Activated naive CD8-positive, alpha-beta T cell treated with anti-CD3 and anti-CD28 coated beads, Interleukin-2, amount 10 ng/mL, durations not matched to agents 7 days and 5 days (primary cell): ENCODE data around the gene MBOAT2. TPM values are rescaled to one million over a fixed set of nuclear protein-coding genes. Genes with fewer than 3 reads are reported as not detected.
"Not testable (repeated sequence)": the region's sequence is repeated elsewhere in the genome, so short reads cannot be mapped to it uniquely, and the experiment has no call there.

Source experiments
- ATAC-seq: fragments of 150-1000 bp; cut with Tn5 transposase; one replicate; pipeline ENCODE4 v1.10.0; 2021; ENCODE audit warnings: low read depth, moderate library complexity
- POLR2A ChIA-PET: fragments of 350-600 bp; sonication (Branson Sonifier 250); formaldehyde crosslinking; loops from one replicate; lab custom pipeline; 2021; ENCODE audit warnings: antibody characterized with exemption; lab: Charles Lee
- DNase-seq: peaks from one replicate; pipeline ENCODE4 v3.0.0; 2021
- H3K27ac Mint-ChIP-seq: one replicate; pipeline ENCODE4 v1.8.0; 2022; ENCODE audit warnings: mild to moderate bottlenecking, mixed read lengths
- H3K27me3 Mint-ChIP-seq: one replicate; pipeline ENCODE4 v1.8.0; 2022; ENCODE audit warnings: mild to moderate bottlenecking, moderate library complexity, mixed read lengths
- H3K36me3 Mint-ChIP-seq: one replicate; pipeline ENCODE4 v1.8.0; 2021; ENCODE audit warnings: mild to moderate bottlenecking, mixed read lengths
- H3K4me1 Mint-ChIP-seq: one replicate; pipeline ENCODE4 v1.8.0; 2021; ENCODE audit warnings: mixed read lengths
- H3K4me3 Mint-ChIP-seq: one replicate; pipeline ENCODE4 v1.8.0; 2022; ENCODE audit warnings: mild to moderate bottlenecking, moderate library complexity, mixed read lengths
- H3K9me3 Mint-ChIP-seq: one replicate; pipeline ENCODE4 v1.8.0; 2021; ENCODE audit warnings: mixed read lengths
- total RNA-seq, 2 experiments: library from RNA; stranded (reverse); gene quantifications; one replicate each; pipeline ENCODE4 v1.2.3, GENCODE V29; 2021

Gene MBOAT2
- total RNA-seq, 2 experiments from 2014 or later, result 3.6 to 4.0 TPM

- POLR2A ChIA-PET, DNase-seq, H3K36me3 Mint-ChIP-seq, ATAC-seq, H3K27ac Mint-ChIP-seq, H3K9me3 Mint-ChIP-seq, H3K4me1 Mint-ChIP-seq, H3K4me3 Mint-ChIP-seq: not testable (repeated sequence)
- peaks cover 23% of the 10 kb centered on the region for H3K27me3 Mint-ChIP-seq
These were observed 89.7 kb downstream of the MBOAT2 start for GRCh38 chr2:8913767-8914166.

DNA sequence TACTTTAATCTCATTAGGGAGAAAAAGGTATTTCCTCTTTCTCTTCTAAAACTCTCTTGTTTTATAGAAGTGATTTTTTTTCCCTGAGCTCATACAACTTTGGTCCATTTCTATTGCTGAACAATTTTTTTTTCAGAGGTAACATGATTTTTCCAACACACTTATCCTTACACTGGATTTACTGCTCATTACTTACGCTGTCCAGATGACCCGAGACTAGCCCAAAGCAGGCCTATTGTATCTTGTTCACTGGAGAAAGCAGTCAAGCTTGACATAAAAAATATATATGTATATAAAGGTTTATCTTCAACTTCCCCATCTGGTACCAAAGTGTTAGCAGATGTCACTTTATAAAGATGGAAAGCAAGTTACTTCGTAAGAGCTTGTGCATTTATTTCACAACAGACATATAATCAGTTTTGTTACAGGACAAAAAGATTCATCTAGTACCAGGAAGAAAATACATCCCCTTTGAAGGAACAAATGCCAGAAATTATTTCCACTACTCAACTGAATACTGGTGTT is 95.7 kb downstream of the MBOAT2 start:
- Mint-ChIP-seq H3K9me3 (peaks cover 8% of the 10 kb centered on the region), H3K36me3 (no peaks in the 10 kb centered on the region), H3K27ac (no peak overlapping the region), H3K27me3 (peaks cover 18% of the 10 kb centered on the region), H3K4me3 (no peak overlapping the region), H3K4me1 (no peaks in the 10 kb centered on the region)
- DNase-seq (no peak), ATAC-seq (no peak)
- POLR2A ChIA-PET, result no interaction called here

- POLR2A ChIA-PET, ATAC-seq, H3K9me3 Mint-ChIP-seq, H3K4me3 Mint-ChIP-seq, DNase-seq, H3K27ac Mint-ChIP-seq, H3K4me1 Mint-ChIP-seq, H3K27me3 Mint-ChIP-seq, H3K36me3 Mint-ChIP-seq: not testable (repeated sequence)
These were observed 99.6 kb downstream of the MBOAT2 start for GRCh38 chr2:8903924-8904323.

- POLR2A ChIA-PET, H3K9me3 Mint-ChIP-seq: not testable (repeated sequence)
These were observed 100.7 kb downstream of the MBOAT2 start for GRCh38 chr2:8902757-8903156.

DNA sequence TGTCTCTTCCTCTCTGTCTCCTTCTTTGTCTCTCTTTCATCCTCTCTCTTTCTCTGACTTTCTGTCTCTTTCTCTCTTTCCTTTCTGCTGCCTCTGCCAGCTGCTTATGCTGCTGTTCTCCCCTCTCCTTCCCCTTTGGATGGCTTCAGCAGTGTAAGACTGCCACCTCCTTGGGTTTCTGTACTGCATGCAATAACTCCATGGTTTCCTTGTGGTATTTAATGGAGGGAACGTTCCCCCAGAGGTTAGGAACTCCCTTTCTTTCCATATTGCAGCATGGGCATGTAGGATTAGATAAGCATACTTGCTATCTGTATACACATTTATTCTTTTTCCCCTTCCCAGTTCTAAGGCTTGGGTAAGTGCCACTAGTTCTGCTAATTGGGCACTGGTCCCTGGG is 106.3 kb downstream of the MBOAT2 start:
- POLR2A ChIA-PET, H3K4me1 Mint-ChIP-seq, H3K27me3 Mint-ChIP-seq, H3K27ac Mint-ChIP-seq, ATAC-seq, DNase-seq, H3K4me3 Mint-ChIP-seq, H3K36me3 Mint-ChIP-seq, H3K9me3 Mint-ChIP-seq: not testable (repeated sequence)

More at GRCh38 chr2:8902757-8903156, 100.7 kb downstream of the MBOAT2 start:
- H3K4me3 Mint-ChIP-seq, DNase-seq, H3K36me3 Mint-ChIP-seq, H3K4me1 Mint-ChIP-seq, H3K27me3 Mint-ChIP-seq, ATAC-seq, H3K27ac Mint-ChIP-seq: not testable (repeated sequence)

- H3K36me3 Mint-ChIP-seq, POLR2A ChIA-PET, H3K9me3 Mint-ChIP-seq, ATAC-seq, H3K4me3 Mint-ChIP-seq, H3K4me1 Mint-ChIP-seq, DNase-seq, H3K27me3 Mint-ChIP-seq, H3K27ac Mint-ChIP-seq: not testable (repeated sequence)
These were observed 106.8 kb downstream of the MBOAT2 start for GRCh38 chr2:8896671-8897070.

GRCh38 chr2:8895087-8895912 is 108.2 kb downstream of the MBOAT2 start:
- H3K27me3 Mint-ChIP-seq, H3K4me1 Mint-ChIP-seq, H3K4me3 Mint-ChIP-seq, H3K36me3 Mint-ChIP-seq, ATAC-seq, H3K9me3 Mint-ChIP-seq, DNase-seq, H3K27ac Mint-ChIP-seq, POLR2A ChIA-PET: not testable (repeated sequence)

DNA sequence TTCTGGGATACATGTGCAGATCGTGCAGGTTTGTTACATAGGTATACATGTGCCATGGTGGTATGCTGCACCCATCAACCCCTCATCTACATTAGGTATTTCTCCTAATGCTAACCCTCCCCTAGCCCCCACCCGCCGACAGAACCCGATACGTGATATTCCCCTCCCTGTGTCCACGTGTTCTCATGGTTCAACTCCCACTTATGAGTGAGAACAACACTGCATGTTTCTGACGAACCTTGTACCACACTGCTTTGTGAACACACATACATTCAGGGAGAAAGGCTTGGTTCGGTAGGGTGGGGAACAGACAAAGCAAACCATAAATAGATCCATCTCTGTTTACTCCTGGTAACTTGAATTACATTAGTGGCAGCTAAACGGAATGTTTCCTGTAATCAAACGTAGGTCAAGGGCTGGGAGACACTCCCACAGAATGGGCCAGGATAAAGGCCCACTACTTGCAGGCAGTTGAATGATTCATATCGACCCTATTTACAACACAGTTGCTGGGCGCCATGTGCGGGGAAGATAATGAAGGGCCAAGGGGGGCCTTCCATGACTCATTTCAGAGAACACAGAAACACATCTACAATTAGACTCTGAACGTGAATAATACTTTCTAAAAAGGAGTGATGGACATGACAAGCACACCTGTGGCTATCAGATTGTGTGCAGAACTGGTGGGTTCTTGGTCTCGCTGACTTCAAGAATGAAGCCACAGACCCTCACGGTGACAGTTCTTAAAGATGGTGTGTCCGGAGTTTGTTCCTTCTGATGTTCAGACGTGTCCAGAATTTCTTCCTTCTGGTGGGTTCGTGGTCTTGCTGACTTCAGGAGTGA is 109.3 kb downstream of the MBOAT2 start:
- Mint-ChIP-seq H3K27ac (no peak overlapping the region), H3K4me1 (peaks cover 2% of the 10 kb centered on the region), H3K36me3 (peaks cover 2% of the 10 kb centered on the region), H3K9me3 (peaks cover 5% of the 10 kb centered on the region), H3K4me3 (no peak overlapping the region), H3K27me3 (peaks cover 5% of the 10 kb centered on the region)
- POLR2A ChIA-PET, result no interaction called here
- no peak for ATAC-seq
- no peak for DNase-seq

DNA sequence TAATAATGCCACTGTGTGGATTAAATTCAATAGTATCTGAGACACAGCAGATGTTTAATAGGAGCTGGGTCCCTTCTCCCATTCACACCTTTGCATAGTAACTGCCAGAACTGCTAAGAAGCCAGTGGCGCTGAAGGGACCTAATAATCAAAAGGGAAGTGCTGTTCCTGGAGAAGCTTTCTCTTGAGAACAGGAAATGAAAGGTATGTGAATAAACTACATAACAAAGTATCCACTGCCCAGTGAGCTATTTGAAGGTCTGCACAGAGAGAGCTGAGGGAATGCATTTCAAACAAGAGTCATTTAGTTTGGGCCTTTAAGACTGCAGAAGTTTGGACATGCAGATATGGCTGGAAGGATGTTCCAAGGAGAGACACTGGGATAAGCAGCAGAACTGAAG is 110.0 kb downstream of the MBOAT2 start:
- H3K4me3 Mint-ChIP-seq, result no peak overlapping the region
- peaks cover 2% of the 10 kb centered on the region for H3K4me1 Mint-ChIP-seq

GRCh38 chr2:8892111-8892510 is 111.4 kb downstream of the MBOAT2 start:
- DNase-seq (no peak), ATAC-seq (no peak)
- H3K4me3 Mint-ChIP-seq, result no peak overlapping the region

More for the DNA sequence above, 110.0 kb downstream of the MBOAT2 start:
- Mint-ChIP-seq H3K9me3 (peaks cover 5% of the 10 kb centered on the region), H3K36me3 (peaks cover 2% of the 10 kb centered on the region), H3K27me3 (peaks cover 5% of the 10 kb centered on the region), H3K27ac (no peak overlapping the region)
- DNase-seq (no peak), ATAC-seq (no peak)
- POLR2A ChIA-PET, result no interaction called here

DNA sequence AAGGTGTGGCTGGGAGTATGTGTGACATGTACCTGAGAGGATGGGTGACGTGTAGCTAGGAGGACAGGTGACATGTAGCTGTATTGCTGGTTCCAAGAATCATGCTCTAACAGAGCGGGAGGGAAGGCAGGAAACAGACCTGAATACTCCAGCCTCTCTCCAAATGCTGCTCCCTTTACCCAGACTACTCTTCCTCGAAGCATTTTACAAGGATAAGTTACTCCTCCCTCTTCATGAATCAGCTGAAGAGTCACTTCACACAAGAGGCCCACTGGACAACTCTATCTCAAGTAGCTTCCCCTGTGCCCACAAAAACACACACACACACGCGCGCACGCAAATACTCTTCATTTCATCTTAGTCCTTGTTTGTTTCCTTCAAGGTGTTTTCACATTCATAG is 113.5 kb downstream of the MBOAT2 start:
- Mint-ChIP-seq H3K4me1 (peaks cover 5% of the 10 kb centered on the region), H3K27ac (no peak overlapping the region), H3K36me3 (no peaks in the 10 kb centered on the region), H3K9me3 (no peaks in the 10 kb centered on the region), H3K4me3 (no peak overlapping the region), H3K27me3 (peaks cover 5% of the 10 kb centered on the region)
- DNase-seq, result no peak
- POLR2A ChIA-PET, result no interaction called here
- ATAC-seq, result no peak

More at GRCh38 chr2:8892111-8892510, 111.4 kb downstream of the MBOAT2 start:
- POLR2A ChIA-PET, result no interaction called here
- Mint-ChIP-seq H3K27ac (no peak overlapping the region), H3K4me1 (peaks cover 2% of the 10 kb centered on the region), H3K36me3 (peaks cover 2% of the 10 kb centered on the region), H3K27me3 (peaks cover 5% of the 10 kb centered on the region), H3K9me3 (peaks cover 5% of the 10 kb centered on the region)

- H3K27me3 Mint-ChIP-seq, result peaks cover 5% of the 10 kb centered on the region
- no peak overlapping the region for H3K27ac Mint-ChIP-seq
- no peak overlapping the region for H3K4me3 Mint-ChIP-seq
- POLR2A ChIA-PET, result no interaction called here
- H3K4me1 Mint-ChIP-seq, result peaks cover 5% of the 10 kb centered on the region
- ATAC-seq (no peak), DNase-seq (no peak)
- no peaks in the 10 kb centered on the region for H3K36me3 Mint-ChIP-seq
- no peaks in the 10 kb centered on the region for H3K9me3 Mint-ChIP-seq
These were observed 114.5 kb downstream of the MBOAT2 start for GRCh38 chr2:8888963-8889362.

GRCh38 chr2:8886876-8887275 is 116.6 kb downstream of the MBOAT2 start:
- POLR2A ChIA-PET, result no interaction called here
- H3K4me3 Mint-ChIP-seq, result no peak overlapping the region
- no peaks in the 10 kb centered on the region for H3K36me3 Mint-ChIP-seq
- no peak for DNase-seq
- H3K4me1 Mint-ChIP-seq, result peaks cover 3% of the 10 kb centered on the region
- no peak for ATAC-seq
- H3K9me3 Mint-ChIP-seq, result no peaks in the 10 kb centered on the region
- H3K27me3 Mint-ChIP-seq, result peaks cover 2% of the 10 kb centered on the region
- no peak overlapping the region for H3K27ac Mint-ChIP-seq
